ENCODE measurements around the gene PDPN. TPM values are rescaled to one million over a fixed set of nuclear protein-coding genes. Genes with fewer than 3 reads are reported as not detected.

The PDPN gene
- total RNA-seq, 1 experiment from 2014 or later = not detected

- H3K4me3 ChIP-seq (replicated peaks in 1 of 2; ENCODE audit: low read depth in 1 of 2, low read length in 2 of 2) = no peak overlapping the region
- no peak overlapping the region for H3K4me2 ChIP-seq (ENCODE audit: low read length)
- no peaks in the 10 kb centered on the region for H3K9me3 ChIP-seq (ENCODE audit: control insufficient read depth in 1 of 2, insufficient read depth in 1 of 2, low read depth in 1 of 2, low read length in 2 of 2)
- no peak overlapping the region for H3K27ac ChIP-seq (ENCODE audit: low read depth, low read length)
- RAD21 ChIA-PET (ENCODE audit: low non-redundant PET in 1 of 2, low total read pairs in 2 of 2, uncharacterized antibody in 2 of 2, unreplicated experiment in 2 of 2) = no interaction called here
- no peak for ATAC-seq
- no peaks in the 10 kb centered on the region for H3K79me2 ChIP-seq (ENCODE audit: insufficient read depth, low read length)
- H3K4me1 ChIP-seq (ENCODE audit: control insufficient read depth in 1 of 2, insufficient read depth in 2 of 2, low read length in 2 of 2) = no peaks in the 10 kb centered on the region; a peak in 1 of 4 replicates
- BruUV-seq (replicated peaks) = no TSS peak
- POLR2A ChIA-PET = no interaction called here
- H3K36me3 ChIP-seq (ENCODE audit: control insufficient read depth in 1 of 2, insufficient read depth in 2 of 2, low read length in 2 of 2) = no peaks in the 10 kb centered on the region
- no peaks in the 10 kb centered on the region for H3K9me2 ChIP-seq (ENCODE audit: insufficient read depth)
- no peak for DNase-seq (ENCODE audit: low read depth, low spot score)
- H2AFZ ChIP-seq (ENCODE audit: low read depth, low read length, poor library complexity, severe bottlenecking) = no peak overlapping the region
- H3K9ac ChIP-seq (ENCODE audit: low read length) = no peak overlapping the region
- no peaks in the 10 kb centered on the region for H3K27me3 ChIP-seq (ENCODE audit: insufficient read depth, low read length)
- CTCF ChIA-PET = no interaction called here
- intact Hi-C loops (cut with micrococcal nuclease) = no loop called here
- TF ChIP-seq ZBTB33 (IDR thresholded peaks at IDR 0.05; ENCODE audit: extremely low read depth, insufficient replicate concordance, low read length) (no peak), RAD21 (IDR thresholded peaks at IDR 0.05; ENCODE audit: low read depth) (no peak), ATF3 (IDR thresholded peaks at IDR 0.05) (no peak), REST (IDR thresholded peaks at IDR 0.05; ENCODE audit: low read depth) (no peak)
- H4K20me1 ChIP-seq (ENCODE audit: insufficient read depth) = no peaks in the 10 kb centered on the region
These were observed 45.1 kb downstream of the PDPN start for GRCh38 chr1:13628711-13629110.

All from HCT116 (cell line).